ENCODE measurements around the gene LMF1. TPM values are rescaled to one million over a fixed set of nuclear protein-coding genes. Genes with fewer than 3 reads are reported as not detected.

The LMF1 gene
- total RNA-seq, 1 experiment from 2014 or later: 12.8 TPM

- ChIA-PET POLR2A (no interaction called here), CTCF (no interaction called here), RAD21 (ENCODE audit: low non-redundant PET in 1 of 2, low total read pairs in 2 of 2, uncharacterized antibody in 2 of 2, unreplicated experiment in 2 of 2) (no interaction called here)
- H3K4me3 ChIP-seq (replicated peaks in 1 of 2; ENCODE audit: low read depth in 1 of 2, low read length in 2 of 2): no peak overlapping the region
- no peaks in the 10 kb centered on the region for H3K36me3 ChIP-seq (ENCODE audit: control insufficient read depth in 1 of 2, insufficient read depth in 2 of 2, low read length in 2 of 2)
- H3K9me2 ChIP-seq (ENCODE audit: insufficient read depth): no peaks in the 10 kb centered on the region
- no peaks in the 10 kb centered on the region for H4K20me1 ChIP-seq (ENCODE audit: insufficient read depth)
- no peak for ATAC-seq
- no peaks in the 10 kb centered on the region for H3K27me3 ChIP-seq (ENCODE audit: insufficient read depth, low read length)
- intact Hi-C loops (cut with micrococcal nuclease): loop anchor here (5.0 kb wide), 1 partner anchor 163 kb away; no protein-coding TSS in a partner anchor
- no peak for DNase-seq (ENCODE audit: low read depth, low spot score)
- H3K27ac ChIP-seq (ENCODE audit: low read depth, low read length): no peak overlapping the region
- peaks cover 5 to 15% of the 10 kb centered on the region in 2 experiments; a peak in 3 of 4 replicates for H3K4me1 ChIP-seq (ENCODE audit: control insufficient read depth in 1 of 2, insufficient read depth in 2 of 2, low read length in 2 of 2)
- no peaks in the 10 kb centered on the region for H3K79me2 ChIP-seq (ENCODE audit: insufficient read depth, low read length)
- no peak overlapping the region for H3K9ac ChIP-seq (ENCODE audit: low read length)
- H3K4me2 ChIP-seq (ENCODE audit: low read length): no peak overlapping the region
- H3K9me3 ChIP-seq (ENCODE audit: control insufficient read depth in 1 of 2, insufficient read depth in 1 of 2, low read depth in 1 of 2, low read length in 2 of 2): no peaks in the 10 kb centered on the region
- BruUV-seq (replicated peaks): no TSS peak
- TF ChIP-seq FOSL1 (IDR thresholded peaks at IDR 0.05; ENCODE audit: low read depth): no peak
- TF ChIP-seq EZH2 (IDR thresholded peaks at IDR 0.05): no peak
- no peak for TF ChIP-seq POLR2AphosphoS5 (IDR thresholded peaks at IDR 0.05; ENCODE audit: low read depth, low read length)
- no peak for TF ChIP-seq ZNF274 (IDR thresholded peaks at IDR 0.05; ENCODE audit: low read depth, low read length)
- no peak for TF ChIP-seq CBX3 (IDR thresholded peaks at IDR 0.05; ENCODE audit: low read depth)
- no peak for TF ChIP-seq REST (IDR thresholded peaks at IDR 0.05; ENCODE audit: low read depth)
- no peak for TF ChIP-seq ELF1 (IDR thresholded peaks at IDR 0.05; ENCODE audit: borderline replicate concordance, low read depth)
- no peak for TF ChIP-seq SP1 (IDR thresholded peaks at IDR 0.05; ENCODE audit: low read depth)
- no peak for TF ChIP-seq JUND (IDR thresholded peaks at IDR 0.05)
- TF ChIP-seq ZBTB33 (IDR thresholded peaks at IDR 0.05; ENCODE audit: extremely low read depth, insufficient replicate concordance, low read length): no peak
- no peak for TF ChIP-seq EGR1 (IDR thresholded peaks at IDR 0.05; ENCODE audit: low read depth)
- no peak for TF ChIP-seq YY1 (IDR thresholded peaks at IDR 0.05; ENCODE audit: extremely low read depth, insufficient replicate concordance, low read depth, low read length)
- no peak for TF ChIP-seq RAD21 (IDR thresholded peaks at IDR 0.05; ENCODE audit: low read depth)
- no peak for TF ChIP-seq SIN3A (IDR thresholded peaks at IDR 0.05; ENCODE audit: low read depth)
- no peak for TF ChIP-seq TCF7L2 (IDR thresholded peaks at IDR 0.05; ENCODE audit: borderline replicate concordance, extremely low read depth, insufficient read depth, insufficient read length)
- H2AFZ ChIP-seq (ENCODE audit: low read depth, low read length, poor library complexity, severe bottlenecking): no peak overlapping the region
Measured at GRCh38 chr16:875182-876040, 95.4 kb downstream of the LMF1 start.

Measured in HCT116 (cell line).